Type B pancreatic cell (in vitro differentiated cells): ENCODE results near the gene KCNC1. TPM values are rescaled to one million over a fixed set of nuclear protein-coding genes. Genes with fewer than 3 reads are reported as not detected.

Source experiments
- DNase-seq: peaks from one replicate; pipeline ENCODE4 v3.0.0; 2021; ENCODE audit warnings: mixed read lengths; ENCODE audit not compliant: unreplicated experiment; ENCODE audit errors: extremely low spot score
- H3K27ac Mint-ChIP-seq: 2 replicates; pipeline ENCODE4 v1.8.0; 2021; ENCODE audit warnings: mild to moderate bottlenecking, mixed read lengths
- H3K27me3 Mint-ChIP-seq: 2 replicates; pipeline ENCODE4 v1.8.0; 2021; ENCODE audit warnings: mixed read lengths
- H3K36me3 Mint-ChIP-seq: 2 replicates; pipeline ENCODE4 v1.8.0; 2021; ENCODE audit warnings: mixed read lengths
- H3K4me1 Mint-ChIP-seq: one replicate; pipeline ENCODE4 v1.8.0; 2021; ENCODE audit warnings: mixed read lengths; ENCODE audit not compliant: unreplicated experiment
- H3K4me3 Mint-ChIP-seq: 2 replicates; pipeline ENCODE4 v1.8.0; 2021; ENCODE audit warnings: mild to moderate bottlenecking, mixed read lengths
- H3K9me3 Mint-ChIP-seq: 2 replicates; pipeline ENCODE4 v1.8.0; 2021; ENCODE audit warnings: mixed read lengths
- total RNA-seq: library from RNA; stranded (reverse); gene quantifications from 2 replicates; pipeline ENCODE4 v1.2.1, GENCODE V29; 2021; ENCODE audit warnings: low replicate concordance
- TF ChIP-seq, protein P1 (sequence below): fragments of 200-600 bp; sonication (generic); conservative IDR thresholded peaks from 2 replicates; pipeline ENCODE4 v1.5.0; 2021; ENCODE audit warnings: antibody characterized with exemption, mild to moderate bottlenecking

KCNC1 gene
- total RNA-seq, 1 donor from 2014 or later = 2.8 TPM

DNA sequence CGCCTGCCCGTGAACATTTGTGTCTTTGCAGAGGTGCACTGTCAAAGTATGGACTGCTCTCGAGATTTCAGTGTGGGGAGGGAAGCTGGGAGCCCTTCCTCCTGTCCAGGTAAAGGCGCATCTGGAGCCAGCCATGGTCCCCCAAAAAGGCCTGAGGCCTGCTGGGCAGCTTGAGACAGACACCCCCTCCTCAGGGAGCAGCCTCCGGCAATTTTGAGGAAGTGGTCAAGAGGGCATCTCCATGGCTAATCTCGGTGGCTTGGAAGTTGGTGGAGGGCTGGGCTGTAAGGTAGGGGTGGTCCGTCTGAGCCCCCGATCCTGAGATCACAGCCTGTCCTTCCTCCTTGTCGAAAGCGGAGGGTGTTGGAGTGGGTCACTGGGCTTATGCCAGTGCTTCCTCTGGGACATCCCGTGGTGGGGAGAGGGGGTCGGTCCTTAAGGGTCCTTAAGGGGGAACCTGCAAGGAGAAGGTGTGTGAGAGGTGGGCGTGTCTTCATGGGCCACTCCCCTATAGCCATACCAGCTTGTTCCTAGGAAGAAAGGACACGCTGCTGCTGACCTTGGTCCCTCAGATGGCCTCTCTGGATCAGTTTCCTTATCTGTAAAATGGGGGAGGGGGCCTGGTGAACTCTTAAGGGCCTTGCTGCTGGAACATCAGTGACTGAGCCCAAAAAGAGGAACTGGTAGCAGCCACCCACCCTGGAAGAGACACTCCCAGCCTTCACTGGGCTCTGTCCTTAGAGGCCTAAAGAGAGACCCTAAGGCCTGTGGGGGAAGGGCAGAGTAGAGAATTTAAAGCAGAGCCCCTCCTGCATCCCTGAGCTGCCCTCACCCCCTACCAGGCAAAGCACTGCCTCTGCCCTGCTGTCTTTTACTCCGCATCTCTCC is 2.6 kb downstream of the KCNC1 start:
- no peaks in the 10 kb centered on the region for H3K36me3 Mint-ChIP-seq
- peaks cover 37% of the 10 kb centered on the region for H3K27me3 Mint-ChIP-seq
- TF ChIP-seq, protein P1, sequence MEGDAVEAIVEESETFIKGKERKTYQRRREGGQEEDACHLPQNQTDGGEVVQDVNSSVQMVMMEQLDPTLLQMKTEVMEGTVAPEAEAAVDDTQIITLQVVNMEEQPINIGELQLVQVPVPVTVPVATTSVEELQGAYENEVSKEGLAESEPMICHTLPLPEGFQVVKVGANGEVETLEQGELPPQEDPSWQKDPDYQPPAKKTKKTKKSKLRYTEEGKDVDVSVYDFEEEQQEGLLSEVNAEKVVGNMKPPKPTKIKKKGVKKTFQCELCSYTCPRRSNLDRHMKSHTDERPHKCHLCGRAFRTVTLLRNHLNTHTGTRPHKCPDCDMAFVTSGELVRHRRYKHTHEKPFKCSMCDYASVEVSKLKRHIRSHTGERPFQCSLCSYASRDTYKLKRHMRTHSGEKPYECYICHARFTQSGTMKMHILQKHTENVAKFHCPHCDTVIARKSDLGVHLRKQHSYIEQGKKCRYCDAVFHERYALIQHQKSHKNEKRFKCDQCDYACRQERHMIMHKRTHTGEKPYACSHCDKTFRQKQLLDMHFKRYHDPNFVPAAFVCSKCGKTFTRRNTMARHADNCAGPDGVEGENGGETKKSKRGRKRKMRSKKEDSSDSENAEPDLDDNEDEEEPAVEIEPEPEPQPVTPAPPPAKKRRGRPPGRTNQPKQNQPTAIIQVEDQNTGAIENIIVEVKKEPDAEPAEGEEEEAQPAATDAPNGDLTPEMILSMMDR = no peak
- no peak overlapping the region for H3K27ac Mint-ChIP-seq
- no peak for DNase-seq
- H3K4me1 Mint-ChIP-seq = peaks cover 5% of the 10 kb centered on the region
- peak overlapping the region; percentile 69 for H3K4me3 Mint-ChIP-seq
- H3K9me3 Mint-ChIP-seq = no peaks in the 10 kb centered on the region

DNA sequence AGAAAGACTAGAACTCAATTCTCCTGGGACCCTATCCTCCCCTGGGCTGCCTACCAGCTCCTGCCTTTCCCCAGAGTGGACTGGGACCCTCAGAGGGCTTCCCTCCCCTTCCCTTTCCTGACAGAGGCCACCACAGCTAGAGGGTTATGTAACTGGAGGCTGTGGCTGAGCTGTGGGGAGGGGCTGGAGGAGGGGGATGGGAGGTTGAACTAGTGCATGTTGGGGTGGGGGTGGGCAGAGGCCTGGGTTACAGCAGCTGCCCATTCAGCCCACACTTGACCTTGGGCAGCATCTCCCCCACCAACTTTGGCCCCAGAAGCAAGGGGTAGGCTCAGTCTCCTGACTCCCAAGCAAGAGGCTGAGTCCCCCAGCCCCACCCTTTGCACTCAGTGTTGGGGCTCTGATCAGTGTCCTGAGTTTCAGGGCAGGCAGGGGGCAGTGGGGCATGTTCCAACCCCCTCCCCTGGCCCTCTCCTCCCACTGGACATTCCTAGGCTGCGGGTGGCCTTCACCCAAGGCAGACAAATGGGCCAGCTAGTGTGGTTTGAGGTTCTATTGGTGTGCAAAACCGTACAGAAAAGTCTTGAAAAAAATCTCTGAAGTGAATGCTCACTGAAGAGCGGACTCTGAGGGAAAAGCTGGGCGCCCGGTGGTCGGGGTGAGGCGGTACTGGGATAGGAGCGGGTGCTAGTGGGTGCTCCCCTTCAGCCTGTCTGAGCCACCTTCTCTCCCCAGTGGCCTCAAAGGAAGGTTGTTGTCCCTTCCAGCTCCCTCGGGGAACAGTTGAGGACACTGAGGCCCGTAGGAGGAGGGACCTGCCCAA is 3.8 kb downstream of the KCNC1 start:
- H3K27me3 Mint-ChIP-seq = peaks cover 25% of the 10 kb centered on the region
- H3K9me3 Mint-ChIP-seq = no peaks in the 10 kb centered on the region
- no peak for DNase-seq

DNA sequence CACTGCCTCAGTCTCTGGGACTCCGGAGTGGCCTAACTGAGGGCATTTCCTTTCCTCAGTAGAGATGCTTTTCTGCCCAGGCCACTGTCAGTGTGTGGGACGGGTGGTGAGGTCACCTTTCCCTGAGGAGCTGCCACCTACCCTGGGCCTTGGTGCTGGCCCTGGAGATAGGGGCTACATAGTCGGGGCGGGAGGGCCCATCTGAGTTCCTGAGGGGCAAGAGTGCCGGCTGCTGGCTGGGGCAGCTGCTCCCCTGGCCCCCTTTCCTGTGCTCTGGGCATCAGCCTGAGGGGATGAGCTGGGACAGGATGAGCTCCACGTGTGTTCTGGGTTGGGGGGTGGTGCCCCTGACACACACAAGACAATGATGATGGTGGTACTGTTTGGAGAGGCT is 5.4 kb downstream of the KCNC1 start:
- Mint-ChIP-seq H3K4me3 (no peak overlapping the region), H3K36me3 (no peaks in the 10 kb centered on the region), H3K4me1 (peaks cover 5% of the 10 kb centered on the region), H3K9me3 (no peaks in the 10 kb centered on the region), H3K27me3 (peaks cover 17% of the 10 kb centered on the region), H3K27ac (no peak overlapping the region)
- DNase-seq = no peak
- TF ChIP-seq, protein P1 = no peak

More for the DNA sequence above, 3.8 kb downstream of the KCNC1 start:
- TF ChIP-seq, protein P1 = no peak
- no peak overlapping the region for H3K27ac Mint-ChIP-seq
- no peaks in the 10 kb centered on the region for H3K36me3 Mint-ChIP-seq
- peaks cover 5% of the 10 kb centered on the region for H3K4me1 Mint-ChIP-seq
- no peak overlapping the region for H3K4me3 Mint-ChIP-seq

DNA sequence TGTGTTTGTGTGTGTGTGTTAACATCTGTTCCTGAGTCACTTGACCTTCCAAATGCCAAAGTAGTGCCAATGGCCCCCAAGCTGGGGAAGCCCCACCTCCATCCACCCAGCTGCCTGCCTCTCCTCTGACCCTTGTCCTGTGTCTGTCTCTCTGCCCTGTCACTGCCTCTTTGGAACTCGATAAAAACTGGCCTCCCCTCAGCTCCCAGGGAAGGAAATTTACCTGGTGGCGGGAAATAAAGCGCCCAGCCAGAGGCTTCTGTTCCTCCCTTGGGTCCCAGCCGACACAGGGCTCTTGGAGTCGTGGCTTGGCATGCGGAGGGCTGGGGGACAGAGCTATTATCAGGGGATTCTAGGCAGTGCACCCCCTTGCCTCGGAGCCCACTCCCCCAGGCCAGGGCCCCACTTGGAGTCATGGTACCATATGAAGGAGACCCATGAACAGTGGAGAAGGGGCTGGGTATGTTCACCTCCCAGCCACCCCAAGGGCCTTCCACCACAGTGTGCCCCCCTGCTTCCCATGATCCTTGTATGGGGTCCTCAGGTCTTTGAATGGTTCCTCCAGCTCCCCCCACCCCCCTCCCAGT is 6.2 kb downstream of the KCNC1 start:
- H3K9me3 Mint-ChIP-seq = no peaks in the 10 kb centered on the region
- H3K27me3 Mint-ChIP-seq = peaks cover 17% of the 10 kb centered on the region
- no peak for DNase-seq
- no peak overlapping the region for H3K27ac Mint-ChIP-seq
- H3K4me3 Mint-ChIP-seq = no peak overlapping the region
- peaks cover 5% of the 10 kb centered on the region for H3K4me1 Mint-ChIP-seq
- H3K36me3 Mint-ChIP-seq = no peaks in the 10 kb centered on the region
- TF ChIP-seq, protein P1 = no peak

DNA sequence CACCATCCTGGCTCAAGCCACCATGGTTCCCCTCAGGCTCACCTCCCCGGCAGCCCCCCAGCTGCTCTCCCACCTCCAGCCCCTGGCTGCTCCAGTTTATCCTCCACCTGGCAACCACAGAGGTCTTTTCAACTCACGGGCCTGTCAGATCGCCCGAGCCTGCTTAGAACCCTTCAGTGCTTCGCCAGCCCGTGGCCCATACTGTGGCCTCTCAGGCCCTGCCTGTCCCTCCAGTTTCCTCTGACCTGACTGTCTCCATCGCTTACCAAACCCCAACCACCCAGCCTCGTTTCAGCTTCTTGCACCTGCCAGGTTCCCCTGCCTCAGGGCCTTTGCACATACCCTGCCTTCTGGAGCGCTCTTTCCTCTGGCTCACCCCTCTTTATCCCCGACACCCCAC is 6.9 kb downstream of the KCNC1 start:
- H3K27me3 Mint-ChIP-seq = peaks cover 20% of the 10 kb centered on the region
- no peaks in the 10 kb centered on the region for H3K36me3 Mint-ChIP-seq
- H3K9me3 Mint-ChIP-seq = no peaks in the 10 kb centered on the region
- no peak overlapping the region for H3K27ac Mint-ChIP-seq
- TF ChIP-seq, protein P1 = no peak
- DNase-seq = no peak
- peaks cover 4% of the 10 kb centered on the region for H3K4me1 Mint-ChIP-seq
- no peak overlapping the region for H3K4me3 Mint-ChIP-seq
